HG02571 (cell line): Measurements from ENCODE around the gene SGPL1.
A peak's percentile ranks its signal among the peaks of the same experiment; 100 is the strongest.
"Not testable (repeated sequence)": the region's sequence is repeated elsewhere in the genome, so short reads cannot be mapped to it uniquely, and the experiment has no call there.

ENCODE experiments used
- ATAC-seq: cut with Tn5 transposase; IDR thresholded peaks from one replicate; pipeline ENCODE4 v1.9.1; 2021; ENCODE audit warnings: mild to moderate bottlenecking, moderate library complexity; ENCODE audit not compliant: unreplicated experiment

Gene SGPL1, protein sequence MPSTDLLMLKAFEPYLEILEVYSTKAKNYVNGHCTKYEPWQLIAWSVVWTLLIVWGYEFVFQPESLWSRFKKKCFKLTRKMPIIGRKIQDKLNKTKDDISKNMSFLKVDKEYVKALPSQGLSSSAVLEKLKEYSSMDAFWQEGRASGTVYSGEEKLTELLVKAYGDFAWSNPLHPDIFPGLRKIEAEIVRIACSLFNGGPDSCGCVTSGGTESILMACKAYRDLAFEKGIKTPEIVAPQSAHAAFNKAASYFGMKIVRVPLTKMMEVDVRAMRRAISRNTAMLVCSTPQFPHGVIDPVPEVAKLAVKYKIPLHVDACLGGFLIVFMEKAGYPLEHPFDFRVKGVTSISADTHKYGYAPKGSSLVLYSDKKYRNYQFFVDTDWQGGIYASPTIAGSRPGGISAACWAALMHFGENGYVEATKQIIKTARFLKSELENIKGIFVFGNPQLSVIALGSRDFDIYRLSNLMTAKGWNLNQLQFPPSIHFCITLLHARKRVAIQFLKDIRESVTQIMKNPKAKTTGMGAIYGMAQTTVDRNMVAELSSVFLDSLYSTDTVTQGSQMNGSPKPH

GRCh38 chr10:70815504-70816219 is at the start of gene SGPL1:
SGPL1 (plus strand) TSS chr10:70815948; CDS start chr10:70816854, 906 bp downstream.
- ATAC-seq = peak; percentile 86

GRCh38 chr10:70768026-70768685 is 47.6 kb upstream of the SGPL1 start:
- ATAC-seq = not testable (repeated sequence)

- no peak for ATAC-seq
Measured at GRCh38 chr10:70769121-70769520, 46.6 kb upstream of the SGPL1 start.

- no peak for ATAC-seq
Measured at GRCh38 chr10:70770001-70770400, 45.7 kb upstream of the SGPL1 start.

GRCh38 chr10:70770516-70770915 is 45.2 kb upstream of the SGPL1 start:
- ATAC-seq = not testable (repeated sequence)

DNA sequence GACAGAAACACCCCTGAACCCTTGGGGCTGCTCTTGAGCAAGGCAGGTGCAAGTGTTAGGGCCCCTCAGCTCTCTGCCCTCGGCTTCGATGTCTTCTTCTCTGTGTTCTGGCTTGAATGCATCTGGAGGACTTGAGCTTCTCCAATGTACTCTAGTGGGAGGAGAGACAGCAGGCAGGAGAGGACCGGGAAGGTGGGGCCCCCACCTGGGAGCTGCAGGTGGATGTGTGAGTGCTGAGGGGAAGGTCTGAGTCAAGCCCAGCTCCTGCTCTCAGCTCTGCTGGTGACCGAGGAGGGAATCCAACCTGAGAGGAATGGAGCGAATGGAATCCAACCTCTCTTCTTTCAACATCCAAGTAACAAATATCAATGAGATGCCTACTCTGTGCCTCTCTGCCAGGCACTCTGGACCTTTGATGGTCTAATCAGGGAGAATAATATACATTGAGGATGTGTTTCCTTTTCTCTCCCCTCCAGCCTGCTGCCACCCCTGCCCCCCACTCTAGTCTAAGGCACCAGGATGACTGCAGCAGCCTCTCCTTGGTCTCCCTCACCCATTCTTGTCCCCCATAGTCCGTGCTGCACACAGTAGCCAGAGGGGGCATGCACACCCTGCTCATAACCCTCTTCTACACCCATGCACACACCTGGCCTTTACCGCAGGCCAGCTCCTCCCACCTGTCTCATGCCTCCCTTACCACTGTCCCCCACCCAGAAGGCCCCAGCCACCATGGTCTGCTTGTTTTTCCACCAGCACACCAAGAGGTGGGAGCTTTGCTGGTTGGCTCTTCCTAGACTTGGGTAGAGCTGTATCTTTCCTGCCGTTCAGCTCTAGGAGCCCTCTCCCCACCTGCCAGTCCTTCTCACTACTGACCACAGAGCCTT is 44.2 kb upstream of the SGPL1 start:
- ATAC-seq = no peak

DNA sequence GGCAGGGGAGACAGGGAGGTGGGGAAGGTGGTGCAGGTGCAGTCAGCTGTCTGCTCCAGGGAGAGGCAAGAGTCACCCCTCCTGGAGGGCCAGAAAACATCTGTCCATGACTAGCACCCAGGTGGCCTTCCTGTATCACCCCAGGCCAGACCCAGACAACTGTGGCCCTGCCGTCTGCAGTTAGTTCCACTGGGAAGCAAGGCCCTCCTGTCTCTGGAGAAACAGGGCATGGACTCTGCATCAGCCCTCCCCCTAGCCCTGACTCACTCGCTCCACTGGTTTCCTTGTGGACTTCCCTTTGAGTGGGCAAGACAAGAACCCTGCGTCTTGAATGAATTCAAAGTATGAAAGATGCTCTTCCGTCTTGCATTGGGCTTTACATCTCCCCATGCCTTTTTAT is 43.1 kb upstream of the SGPL1 start:
- no peak for ATAC-seq

DNA sequence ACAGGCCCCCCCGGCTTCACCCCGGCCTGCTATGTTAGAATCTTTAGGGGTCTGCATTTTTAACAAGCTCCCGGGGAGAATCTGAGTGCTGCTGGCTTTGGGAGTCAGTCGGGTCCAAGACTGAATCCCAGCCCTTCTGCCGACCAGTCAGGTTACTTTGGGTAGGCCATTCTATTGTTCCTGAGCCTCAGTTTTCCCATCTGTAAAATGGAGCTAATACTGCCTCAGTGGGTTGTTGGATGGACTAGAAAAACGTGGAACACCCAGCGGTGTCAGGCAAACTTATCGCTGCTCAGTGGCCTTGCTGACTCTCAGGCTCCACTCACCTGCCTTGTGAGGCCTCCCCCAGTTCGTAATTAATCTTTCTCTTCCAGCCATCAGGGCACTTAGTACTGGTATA is 42.3 kb upstream of the SGPL1 start:
- ATAC-seq = no peak

DNA sequence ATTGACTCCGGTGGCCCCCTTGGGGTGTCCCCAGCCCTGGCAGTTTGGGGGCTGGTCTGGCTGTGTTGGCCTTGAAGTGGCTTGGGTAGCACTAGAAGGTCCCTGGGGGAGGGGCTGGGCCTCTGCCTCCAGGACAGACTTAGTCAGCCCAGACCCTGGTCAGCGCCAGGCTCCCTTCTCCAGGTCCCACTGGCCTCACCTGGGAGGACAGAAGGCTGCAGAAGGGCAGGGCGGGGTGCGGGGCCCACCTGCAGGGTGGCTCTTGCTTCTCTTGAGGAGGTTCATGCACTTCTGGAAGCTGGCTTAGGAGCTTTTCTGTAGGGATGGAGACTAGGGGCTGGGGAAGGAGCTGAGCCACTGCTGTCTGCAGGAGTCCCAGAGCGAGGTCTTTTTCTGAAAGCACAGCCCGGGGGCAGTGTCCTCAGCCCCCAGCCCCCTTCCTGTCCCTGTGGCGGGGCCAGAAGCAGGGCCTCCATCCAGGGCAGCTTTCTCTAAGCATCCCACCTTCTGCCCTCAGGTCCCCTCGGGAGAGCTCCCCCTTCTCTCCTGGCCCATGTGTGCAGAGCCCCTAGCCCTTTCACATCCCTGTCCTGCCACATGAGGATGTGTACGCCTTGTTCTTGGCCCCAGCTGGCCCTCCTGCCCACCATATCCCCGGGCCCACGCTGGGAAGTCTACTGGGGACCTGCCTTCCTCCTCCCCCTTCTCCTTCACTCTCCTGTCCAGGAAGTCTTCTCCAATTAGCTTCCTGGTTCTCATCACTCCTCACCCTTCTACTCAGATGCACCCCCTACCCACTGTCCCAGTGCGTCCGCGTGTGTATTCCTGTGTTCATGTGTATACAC is 41.6 kb upstream of the SGPL1 start:
- no peak for ATAC-seq

GRCh38 chr10:70774810-70775678 is 40.7 kb upstream of the SGPL1 start:
- no peak for ATAC-seq

DNA sequence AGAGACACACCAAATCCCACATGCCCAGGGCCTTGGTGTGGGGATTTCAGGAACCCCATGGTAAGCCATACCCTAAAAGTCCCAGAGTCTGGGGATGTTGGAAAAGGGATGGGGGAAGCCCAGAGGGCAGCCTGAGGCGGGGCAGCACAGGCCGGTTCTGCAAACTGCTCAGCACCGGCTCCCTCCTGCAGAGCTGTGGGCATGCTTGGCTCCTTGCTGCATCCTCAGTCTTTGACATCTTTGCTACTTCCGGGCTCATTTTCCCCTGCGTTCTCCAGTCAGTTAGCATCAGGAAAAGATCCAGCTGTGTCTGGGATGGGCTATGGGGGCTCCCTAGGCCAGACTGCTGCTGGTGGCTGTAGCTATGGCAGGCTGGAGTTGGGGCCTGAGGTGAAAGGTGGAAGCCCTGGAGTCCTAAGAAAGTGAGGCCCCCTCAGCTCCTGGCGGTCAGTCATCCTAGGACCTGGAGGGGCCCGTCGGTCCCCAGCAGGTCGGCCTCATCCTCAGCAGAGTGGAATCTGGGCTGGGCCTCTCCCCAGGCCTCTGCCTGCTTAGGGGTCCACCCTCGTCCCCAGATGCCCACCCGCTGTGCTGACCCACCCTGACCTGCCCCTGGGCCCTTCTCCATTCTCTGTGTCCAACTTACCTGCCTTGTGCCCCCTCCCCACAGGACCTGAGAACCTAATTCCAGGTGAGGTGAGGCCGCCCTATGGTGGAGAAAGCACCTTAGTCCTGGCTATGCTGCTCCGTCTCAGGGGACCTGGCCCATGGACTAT is 39.9 kb upstream of the SGPL1 start:
- ATAC-seq = no peak

DNA sequence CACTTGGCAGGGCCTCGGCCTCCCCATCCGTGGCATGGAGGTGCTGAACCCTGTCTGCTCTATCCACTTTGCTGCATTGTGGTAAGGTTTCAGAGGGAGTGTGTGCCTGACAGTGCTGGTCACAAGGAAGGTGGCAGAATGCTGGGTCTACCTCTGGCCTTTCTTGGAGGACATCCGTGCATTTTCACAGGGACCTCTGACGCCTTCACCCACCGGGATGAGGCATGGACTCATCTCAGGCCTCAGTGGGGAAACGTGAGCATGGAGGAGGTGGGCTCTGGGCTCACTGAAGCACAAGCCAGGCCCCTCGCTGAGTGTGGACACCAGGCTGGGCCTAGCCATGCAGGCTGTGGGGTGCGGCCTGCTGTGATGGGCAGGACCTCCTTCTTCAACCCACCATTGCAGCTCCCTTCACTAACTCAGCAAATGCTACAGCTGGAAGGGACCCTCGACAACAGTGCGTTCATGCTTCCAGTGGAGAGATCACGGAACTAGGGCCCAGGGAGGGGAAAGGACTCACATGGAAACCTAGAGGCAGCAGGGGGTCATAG is 39.2 kb upstream of the SGPL1 start:
- ATAC-seq = no peak

DNA sequence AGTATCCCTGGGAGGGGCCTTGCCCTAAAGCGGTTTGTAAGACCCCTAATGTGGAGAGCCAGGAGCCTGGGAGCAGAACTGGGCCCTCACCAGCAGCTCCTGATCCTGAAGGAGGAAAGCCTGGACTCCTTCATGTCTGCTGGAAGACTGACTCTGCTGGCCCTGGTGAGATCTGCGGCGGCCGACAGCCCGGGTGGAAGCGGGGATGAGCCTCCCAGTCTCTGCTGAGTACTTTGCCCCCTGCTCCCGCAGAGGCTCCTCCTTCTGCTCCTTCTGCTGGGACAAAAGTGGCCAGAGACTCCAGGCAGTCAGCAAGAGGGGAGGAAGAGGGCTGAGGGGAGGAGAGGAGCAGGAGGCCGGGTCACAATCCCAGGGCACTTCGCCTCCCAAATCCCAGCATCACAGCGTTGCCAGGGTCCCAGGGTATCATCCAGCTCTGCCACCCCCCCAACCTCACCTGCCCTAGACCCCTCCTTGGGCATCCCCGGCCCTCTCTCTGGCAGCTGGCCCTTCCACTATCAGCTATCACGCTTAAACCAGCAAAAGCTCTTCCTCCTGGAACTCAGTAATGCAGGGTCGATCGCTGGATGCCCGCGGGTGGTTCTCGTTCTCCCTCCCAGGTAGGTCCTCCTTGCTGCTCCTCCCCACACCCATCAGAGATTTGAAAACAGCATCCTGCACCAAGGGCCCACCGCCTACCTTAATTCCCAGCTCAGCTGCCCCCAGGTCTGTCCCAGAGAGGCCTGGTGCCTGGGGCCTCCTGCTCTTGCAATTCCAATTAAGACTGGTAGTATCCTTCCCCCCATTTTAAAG is 38.5 kb upstream of the SGPL1 start:
- ATAC-seq = no peak

GRCh38 chr10:70778267-70778924 is 37.4 kb upstream of the SGPL1 start:
- ATAC-seq = no peak

- ATAC-seq = no peak
Measured at GRCh38 chr10:70779088-70779487, 36.7 kb upstream of the SGPL1 start.
